ENCODE results near the gene IFNAR1. TPM values are rescaled to one million over a fixed set of nuclear protein-coding genes. Genes with fewer than 3 reads are reported as not detected.
A peak's percentile ranks its signal among the peaks of the same experiment; 100 is the strongest.

Gene IFNAR1
- polyA plus RNA-seq, 1 donor from 2014 or later, result 15.5 TPM

- Histone ChIP-seq H3K27ac (ENCODE audit: low read length) (no peak overlapping the region), H3K36me3 (ENCODE audit: insufficient read depth, low read length) (no peaks in the 10 kb centered on the region), H4K20me1 (ENCODE audit: insufficient read depth) (no peaks in the 10 kb centered on the region), H3K79me2 (replicated peaks; ENCODE audit: insufficient read depth, low read length) (peaks cover 52% of the 10 kb centered on the region), H3K9ac (ENCODE audit: low read length) (no peak overlapping the region), H3K9me3 (ENCODE audit: low read length) (peaks cover 8% of the 10 kb centered on the region), H3K4me3 (ENCODE audit: low read length) (peak overlapping the region; percentile 100), H3K27me3 (ENCODE audit: insufficient read depth, low read depth, low read length) (no peaks in the 10 kb centered on the region), H2AFZ (ENCODE audit: low read depth, low read length) (no peak overlapping the region), H3K4me2 (ENCODE audit: low read length) (no peak overlapping the region), H3K9me2 (ENCODE audit: insufficient read depth, low read length) (no peaks in the 10 kb centered on the region), H3F3A (ENCODE audit: insufficient read depth, low read length, poor library complexity, severe bottlenecking) (no peaks in the 10 kb centered on the region)
- TF ChIP-seq SMC3 (conservative IDR thresholded peaks at IDR 0.05; ENCODE audit: poor library complexity) (no peak), EZH2 (IDR thresholded peaks at IDR 0.05; ENCODE audit: borderline replicate concordance, insufficient read depth, low read length, poor library complexity, severe bottlenecking) (no peak), TAF1 (IDR thresholded peaks at IDR 0.05; ENCODE audit: low read depth) (no peak), EP300 (conservative IDR thresholded peaks at IDR 0.05; ENCODE audit: poor library complexity, severe bottlenecking) (no peak), MXI1 (conservative IDR thresholded peaks at IDR 0.05; ENCODE audit: poor library complexity, severe bottlenecking) (no peak), RAD21 (conservative IDR thresholded peaks at IDR 0.05) (no peak), POLR2AphosphoS5 (IDR thresholded peaks at IDR 0.05) (no peak)
- TF ChIP-seq, protein P1, sequence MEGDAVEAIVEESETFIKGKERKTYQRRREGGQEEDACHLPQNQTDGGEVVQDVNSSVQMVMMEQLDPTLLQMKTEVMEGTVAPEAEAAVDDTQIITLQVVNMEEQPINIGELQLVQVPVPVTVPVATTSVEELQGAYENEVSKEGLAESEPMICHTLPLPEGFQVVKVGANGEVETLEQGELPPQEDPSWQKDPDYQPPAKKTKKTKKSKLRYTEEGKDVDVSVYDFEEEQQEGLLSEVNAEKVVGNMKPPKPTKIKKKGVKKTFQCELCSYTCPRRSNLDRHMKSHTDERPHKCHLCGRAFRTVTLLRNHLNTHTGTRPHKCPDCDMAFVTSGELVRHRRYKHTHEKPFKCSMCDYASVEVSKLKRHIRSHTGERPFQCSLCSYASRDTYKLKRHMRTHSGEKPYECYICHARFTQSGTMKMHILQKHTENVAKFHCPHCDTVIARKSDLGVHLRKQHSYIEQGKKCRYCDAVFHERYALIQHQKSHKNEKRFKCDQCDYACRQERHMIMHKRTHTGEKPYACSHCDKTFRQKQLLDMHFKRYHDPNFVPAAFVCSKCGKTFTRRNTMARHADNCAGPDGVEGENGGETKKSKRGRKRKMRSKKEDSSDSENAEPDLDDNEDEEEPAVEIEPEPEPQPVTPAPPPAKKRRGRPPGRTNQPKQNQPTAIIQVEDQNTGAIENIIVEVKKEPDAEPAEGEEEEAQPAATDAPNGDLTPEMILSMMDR (IDR thresholded peaks at IDR 0.05; ENCODE audit: poor library complexity, severe bottlenecking), result no peak
- TF ChIP-seq, protein P2, sequence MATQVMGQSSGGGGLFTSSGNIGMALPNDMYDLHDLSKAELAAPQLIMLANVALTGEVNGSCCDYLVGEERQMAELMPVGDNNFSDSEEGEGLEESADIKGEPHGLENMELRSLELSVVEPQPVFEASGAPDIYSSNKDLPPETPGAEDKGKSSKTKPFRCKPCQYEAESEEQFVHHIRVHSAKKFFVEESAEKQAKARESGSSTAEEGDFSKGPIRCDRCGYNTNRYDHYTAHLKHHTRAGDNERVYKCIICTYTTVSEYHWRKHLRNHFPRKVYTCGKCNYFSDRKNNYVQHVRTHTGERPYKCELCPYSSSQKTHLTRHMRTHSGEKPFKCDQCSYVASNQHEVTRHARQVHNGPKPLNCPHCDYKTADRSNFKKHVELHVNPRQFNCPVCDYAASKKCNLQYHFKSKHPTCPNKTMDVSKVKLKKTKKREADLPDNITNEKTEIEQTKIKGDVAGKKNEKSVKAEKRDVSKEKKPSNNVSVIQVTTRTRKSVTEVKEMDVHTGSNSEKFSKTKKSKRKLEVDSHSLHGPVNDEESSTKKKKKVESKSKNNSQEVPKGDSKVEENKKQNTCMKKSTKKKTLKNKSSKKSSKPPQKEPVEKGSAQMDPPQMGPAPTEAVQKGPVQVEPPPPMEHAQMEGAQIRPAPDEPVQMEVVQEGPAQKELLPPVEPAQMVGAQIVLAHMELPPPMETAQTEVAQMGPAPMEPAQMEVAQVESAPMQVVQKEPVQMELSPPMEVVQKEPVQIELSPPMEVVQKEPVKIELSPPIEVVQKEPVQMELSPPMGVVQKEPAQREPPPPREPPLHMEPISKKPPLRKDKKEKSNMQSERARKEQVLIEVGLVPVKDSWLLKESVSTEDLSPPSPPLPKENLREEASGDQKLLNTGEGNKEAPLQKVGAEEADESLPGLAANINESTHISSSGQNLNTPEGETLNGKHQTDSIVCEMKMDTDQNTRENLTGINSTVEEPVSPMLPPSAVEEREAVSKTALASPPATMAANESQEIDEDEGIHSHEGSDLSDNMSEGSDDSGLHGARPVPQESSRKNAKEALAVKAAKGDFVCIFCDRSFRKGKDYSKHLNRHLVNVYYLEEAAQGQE (IDR thresholded peaks at IDR 0.05; ENCODE audit: borderline replicate concordance), result no peak
Measured at GRCh38 chr21:33327326-33327725, 2.6 kb downstream of the IFNAR1 start.

- no peaks in the 10 kb centered on the region for H3K36me3 ChIP-seq (ENCODE audit: insufficient read depth, low read length)
- H3F3A ChIP-seq (ENCODE audit: insufficient read depth, low read length, poor library complexity, severe bottlenecking), result no peaks in the 10 kb centered on the region
- H3K4me2 ChIP-seq (ENCODE audit: low read length), result no peak overlapping the region
- H4K20me1 ChIP-seq (ENCODE audit: insufficient read depth), result no peaks in the 10 kb centered on the region
- H3K27ac ChIP-seq (ENCODE audit: low read length), result no peak overlapping the region
- H3K27me3 ChIP-seq (ENCODE audit: insufficient read depth, low read depth, low read length), result no peaks in the 10 kb centered on the region
- TF ChIP-seq, protein P1 (IDR thresholded peaks at IDR 0.05; ENCODE audit: poor library complexity, severe bottlenecking), result no peak
- TF ChIP-seq, protein P2 (IDR thresholded peaks at IDR 0.05; ENCODE audit: borderline replicate concordance), result no peak
- no peak for TF ChIP-seq POLR2AphosphoS5 (IDR thresholded peaks at IDR 0.05)
- TF ChIP-seq MXI1 (conservative IDR thresholded peaks at IDR 0.05; ENCODE audit: poor library complexity, severe bottlenecking), result no peak
- no peak for TF ChIP-seq SMC3 (conservative IDR thresholded peaks at IDR 0.05; ENCODE audit: poor library complexity)
- no peak for TF ChIP-seq EZH2 (IDR thresholded peaks at IDR 0.05; ENCODE audit: borderline replicate concordance, insufficient read depth, low read length, poor library complexity, severe bottlenecking)
- peaks cover 52% of the 10 kb centered on the region for H3K79me2 ChIP-seq (replicated peaks; ENCODE audit: insufficient read depth, low read length)
- no peak overlapping the region for H2AFZ ChIP-seq (ENCODE audit: low read depth, low read length)
- H3K9me3 ChIP-seq (ENCODE audit: low read length), result peaks cover 10% of the 10 kb centered on the region
- H3K9ac ChIP-seq (ENCODE audit: low read length), result no peak overlapping the region
- H3K9me2 ChIP-seq (ENCODE audit: insufficient read depth, low read length), result no peaks in the 10 kb centered on the region
- H3K4me3 ChIP-seq (ENCODE audit: low read length), result peak overlapping the region; percentile 100
Measured at GRCh38 chr21:33327792-33328433, 3.1 kb downstream of the IFNAR1 start.
